H1 (cell line): Measurements from ENCODE around the gene CTSA. TPM values are rescaled to one million over a fixed set of nuclear protein-coding genes. Genes with fewer than 3 reads are reported as not detected.

Experiments used
- ATF3 ChIP-seq: IDR thresholded peaks from 2 replicates; pipeline ENCODE4 v1.6.1; 2011; ENCODE audit warnings: low read depth, mild to moderate bottlenecking, low read length; ENCODE audit not compliant: insufficient read depth
- CHD1 ChIP-seq: IDR thresholded peaks from 2 replicates; pipeline ENCODE4 v1.6.1; 2012; ENCODE audit warnings: low read depth, low read length, improper control_type of control experiment
- CHD7 ChIP-seq: fragments of 300-600 bp; sonication (generic); IDR thresholded peaks from 2 replicates; pipeline ENCODE4 v1.7.1; 2012; ENCODE audit warnings: low read length, moderate library complexity, mild to moderate bottlenecking, inconsistent platforms; ENCODE audit not compliant: insufficient replicate concordance
- KDM5A ChIP-seq: fragments of 200-600 bp; IDR thresholded peaks from 2 replicates; pipeline ENCODE4 v1.7.1; 2012; ENCODE audit warnings: mild to moderate bottlenecking, low read length, inconsistent platforms, mixed read lengths
- POLR2AphosphoS5 ChIP-seq: IDR thresholded peaks from 2 replicates; pipeline ENCODE4 v1.6.1; 2011; ENCODE audit warnings: low read depth, low read length
- SIN3A ChIP-seq, 2 experiments: IDR thresholded peaks in 1 of 2; conservative IDR thresholded peaks in 1 of 2; 2 replicates each; pipeline ENCODE4 v1.6.1; 2011 to 2012; ENCODE audit warnings: low read length in 2 of 2, improper control_type of control experiment in 1 of 2, low read depth in 1 of 2, mild to moderate bottlenecking in 1 of 2
- SIRT6 ChIP-seq: IDR thresholded peaks from one replicate; pipeline ENCODE4 v1.7.1; 2012; ENCODE audit warnings: low read length, inconsistent platforms
- SIX5 ChIP-seq: IDR thresholded peaks from 2 replicates; pipeline ENCODE4 v1.6.1; 2011; ENCODE audit warnings: mild to moderate bottlenecking, low read depth, low read length
- TAF1 ChIP-seq: IDR thresholded peaks from 2 replicates; pipeline ENCODE4 v1.6.1; 2011; ENCODE audit warnings: mild to moderate bottlenecking, low read depth, low read length
- TBP ChIP-seq: IDR thresholded peaks from 2 replicates; pipeline ENCODE4 v1.6.1; 2011; ENCODE audit warnings: low read depth, low read length, improper control_type of control experiment
- polyA plus RNA-seq, 7 experiments: library from polyadenylated mRNA; depleted of rRNA in 3 of 7; stranded (reverse) in 5 of 7; unstranded in 2 of 7; fragments of >200 nt in 5 of 7; fragments of 200-250 nt in 2 of 7; gene quantifications; 1 replicate in 5 of 7; 2 replicates in 1 of 7; 4 replicates in 1 of 7; pipeline versions ENCODE4 v1.2.1 to v1.2.3, GENCODE V29; 2011 to 2013; ENCODE audit warnings: missing spikeins in 2 of 7, mixed read lengths in 2 of 7
- total RNA-seq: library from RNA; stranded (reverse); fragmentation: NEBNext Ultra II Directional; extraction: Animal tissue kit (Norgen Biotek cat#: 25700); gene quantifications from 2 replicates; pipeline ENCODE4 v1.2.1, GENCODE V29; 2021

The CTSA gene
- total and polyA plus RNA-seq, 2 of the 8 experiments (the other 6 are each of a cell fraction or from before 2014, with no cell fraction given): 49.7 to 74.0 TPM

DNA sequence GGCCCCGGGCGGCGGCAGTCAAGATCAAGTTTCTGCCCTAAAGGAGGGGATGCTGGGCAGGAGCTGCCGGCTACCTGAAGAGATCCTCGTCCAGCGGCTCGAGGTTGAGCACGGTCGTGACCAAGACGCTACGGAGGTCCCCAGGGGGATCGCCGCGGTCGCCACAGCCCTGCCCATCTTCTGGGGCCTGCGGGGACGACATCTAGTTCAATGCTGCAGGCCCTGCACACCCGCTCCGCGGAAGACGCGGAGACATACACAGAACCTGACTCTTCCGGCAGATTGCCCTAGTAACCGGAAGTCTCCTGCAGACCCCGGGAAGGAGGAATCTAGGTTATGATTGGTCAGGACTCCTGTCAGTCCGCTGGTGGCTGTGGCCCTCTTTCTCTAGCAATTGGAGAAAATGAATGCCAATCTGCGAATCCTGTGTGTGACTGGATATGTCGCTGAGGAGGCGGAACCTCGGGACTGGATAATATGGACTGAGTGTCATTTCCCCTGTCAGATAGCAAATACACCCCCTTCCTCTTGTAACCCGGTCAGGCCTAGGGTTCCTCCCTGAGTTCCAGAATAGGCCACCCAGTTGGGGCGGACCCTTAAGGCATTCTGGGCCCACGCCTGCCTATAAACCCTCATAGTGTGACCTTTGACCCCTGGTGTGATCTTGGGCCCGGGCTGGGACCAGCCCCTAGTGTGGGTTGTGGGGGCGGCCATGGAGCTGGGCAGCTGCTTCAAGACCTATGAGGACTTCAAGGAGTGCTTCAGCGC lies 33.8 kb upstream of the CTSA start, which contains the start of the genes ACOT8 and ZSWIM3 (continued):
- TF ChIP-seq SIN3A (conservative IDR thresholded peaks at IDR 0.05 in 1 of 2, IDR thresholded peaks at IDR 0.05 in 1 of 2; ENCODE audit: low read depth in 1 of 2, low read length in 2 of 2): peak; percentile 66 to 77; a peak in 3 of 4 replicates
- TF ChIP-seq ATF3: no peak
- TF ChIP-seq SIRT6: no peak
- TF ChIP-seq TAF1: peak; percentile 79
- peak; percentile 89 for TF ChIP-seq TBP
- TF ChIP-seq POLR2AphosphoS5: no peak
- TF ChIP-seq KDM5A: no peak
- no peak for TF ChIP-seq CHD1
- TF ChIP-seq CHD7: no peak
- no peak for TF ChIP-seq SIX5
